Measurements from ENCODE around the gene CCDC60. TPM values are rescaled to one million over a fixed set of nuclear protein-coding genes. Genes with fewer than 3 reads are reported as not detected.

Gene CCDC60
- total RNA-seq, 1 experiment from 2014 or later, result not detected

- CTCF ChIA-PET, result no interaction called here
- no peak for ATAC-seq
- no peak overlapping the region for H3K4me3 ChIP-seq (replicated peaks in 1 of 2; ENCODE audit: low read depth in 1 of 2, low read length in 2 of 2)
- peaks cover 10% of the 10 kb centered on the region; the same call in 1 of the 2 replicates for H3K27me3 ChIP-seq (ENCODE audit: insufficient read depth, low read length)
- no peak overlapping the region for H2AFZ ChIP-seq (ENCODE audit: low read depth, low read length, poor library complexity, severe bottlenecking)
- RAD21 ChIA-PET (ENCODE audit: low non-redundant PET in 1 of 2, low total read pairs in 2 of 2, uncharacterized antibody in 2 of 2, unreplicated experiment in 2 of 2), result no interaction called here
- no peaks in the 10 kb centered on the region for H3K36me3 ChIP-seq (ENCODE audit: control insufficient read depth in 1 of 2, insufficient read depth in 2 of 2, low read length in 2 of 2)
- no peaks in the 10 kb centered on the region for H3K4me1 ChIP-seq (ENCODE audit: control insufficient read depth in 1 of 2, insufficient read depth in 2 of 2, low read length in 2 of 2)
- H3K79me2 ChIP-seq (ENCODE audit: insufficient read depth, low read length), result no peaks in the 10 kb centered on the region
- no peaks in the 10 kb centered on the region for H3K9me3 ChIP-seq (ENCODE audit: control insufficient read depth in 1 of 2, insufficient read depth in 1 of 2, low read depth in 1 of 2, low read length in 2 of 2)
- H3K9ac ChIP-seq (ENCODE audit: low read length), result no peak overlapping the region
- no peak overlapping the region for H3K4me2 ChIP-seq (ENCODE audit: low read length)
- POLR2A ChIA-PET, result no interaction called here
- no peak for DNase-seq (ENCODE audit: low read depth, low spot score)
- no peaks in the 10 kb centered on the region for H3K9me2 ChIP-seq (ENCODE audit: insufficient read depth)
- no peak overlapping the region for H3K27ac ChIP-seq (ENCODE audit: low read depth, low read length)
- H4K20me1 ChIP-seq (ENCODE audit: insufficient read depth), result no peaks in the 10 kb centered on the region
- intact Hi-C loops (cut with micrococcal nuclease), result no loop called here
- BruUV-seq (replicated peaks), result no TSS peak
- TF ChIP-seq YY1 (IDR thresholded peaks at IDR 0.05; ENCODE audit: extremely low read depth, insufficient replicate concordance, low read depth, low read length) (no peak), MAX (IDR thresholded peaks at IDR 0.05) (no peak), ZBTB33 (IDR thresholded peaks at IDR 0.05; ENCODE audit: extremely low read depth, insufficient replicate concordance, low read length) (no peak), CBX3 (IDR thresholded peaks at IDR 0.05; ENCODE audit: low read depth) (no peak), CTCF (IDR thresholded peaks at IDR 0.05 in 2 of 3, conservative IDR thresholded peaks at IDR 0.05 in 1 of 3; ENCODE audit: borderline replicate concordance in 1 of 3, insufficient read depth in 1 of 3, low read depth in 2 of 3, low read length in 2 of 3) (no peak), ZFX (IDR thresholded peaks at IDR 0.05) (no peak), ELF1 (IDR thresholded peaks at IDR 0.05; ENCODE audit: borderline replicate concordance, low read depth) (no peak), JUND (IDR thresholded peaks at IDR 0.05) (no peak), SRF (IDR thresholded peaks at IDR 0.05; ENCODE audit: low read depth) (no peak)
These were observed 74.5 kb downstream of the CCDC60 start for GRCh38 chr12:119409043-119409442.

All from HCT116 (cell line).